Measurements from ENCODE around the gene RAB17.

The RAB17 gene

GRCh38 chr2:237577956-237578870, 12.3 kb downstream of the RAB17 start:
- no peak overlapping the region for H3K27ac ChIP-seq (ENCODE audit: low read depth, low read length, poor library complexity, severe bottlenecking)
- no peak overlapping the region for H2AFZ ChIP-seq (ENCODE audit: low read length)
- H3K27me3 ChIP-seq (ENCODE audit: insufficient read depth, low read length): peaks cover 16% of the 10 kb centered on the region
- no peak overlapping the region for H3K9ac ChIP-seq (ENCODE audit: low read length)
- no peak overlapping the region for H3K4me3 ChIP-seq (ENCODE audit: low read depth, low read length, poor library complexity, severe bottlenecking)
- H3K4me1 ChIP-seq (ENCODE audit: insufficient read depth, low read length, severe bottlenecking): peaks cover 3% of the 10 kb centered on the region
- TF ChIP-seq, protein P1, sequence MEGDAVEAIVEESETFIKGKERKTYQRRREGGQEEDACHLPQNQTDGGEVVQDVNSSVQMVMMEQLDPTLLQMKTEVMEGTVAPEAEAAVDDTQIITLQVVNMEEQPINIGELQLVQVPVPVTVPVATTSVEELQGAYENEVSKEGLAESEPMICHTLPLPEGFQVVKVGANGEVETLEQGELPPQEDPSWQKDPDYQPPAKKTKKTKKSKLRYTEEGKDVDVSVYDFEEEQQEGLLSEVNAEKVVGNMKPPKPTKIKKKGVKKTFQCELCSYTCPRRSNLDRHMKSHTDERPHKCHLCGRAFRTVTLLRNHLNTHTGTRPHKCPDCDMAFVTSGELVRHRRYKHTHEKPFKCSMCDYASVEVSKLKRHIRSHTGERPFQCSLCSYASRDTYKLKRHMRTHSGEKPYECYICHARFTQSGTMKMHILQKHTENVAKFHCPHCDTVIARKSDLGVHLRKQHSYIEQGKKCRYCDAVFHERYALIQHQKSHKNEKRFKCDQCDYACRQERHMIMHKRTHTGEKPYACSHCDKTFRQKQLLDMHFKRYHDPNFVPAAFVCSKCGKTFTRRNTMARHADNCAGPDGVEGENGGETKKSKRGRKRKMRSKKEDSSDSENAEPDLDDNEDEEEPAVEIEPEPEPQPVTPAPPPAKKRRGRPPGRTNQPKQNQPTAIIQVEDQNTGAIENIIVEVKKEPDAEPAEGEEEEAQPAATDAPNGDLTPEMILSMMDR (IDR thresholded peaks at IDR 0.05; ENCODE audit: low read length): no peak
- TF ChIP-seq EZH2 (IDR thresholded peaks at IDR 0.05; ENCODE audit: borderline replicate concordance, low read length): no peak
- H4K20me1 ChIP-seq (ENCODE audit: insufficient read depth, low read length): no peaks in the 10 kb centered on the region
- H3K4me2 ChIP-seq (ENCODE audit: low read length): no peak overlapping the region
- no peaks in the 10 kb centered on the region for H3K9me2 ChIP-seq (ENCODE audit: low read depth, low read length)
- H3K79me2 ChIP-seq (ENCODE audit: insufficient read depth, low read length): no peaks in the 10 kb centered on the region
- no peaks in the 10 kb centered on the region for H3K9me3 ChIP-seq (ENCODE audit: low read length)
- H3K36me3 ChIP-seq (ENCODE audit: insufficient read depth, low read length): no peaks in the 10 kb centered on the region
- H3F3A ChIP-seq (ENCODE audit: insufficient read depth, low read length): no peaks in the 10 kb centered on the region

DNA sequence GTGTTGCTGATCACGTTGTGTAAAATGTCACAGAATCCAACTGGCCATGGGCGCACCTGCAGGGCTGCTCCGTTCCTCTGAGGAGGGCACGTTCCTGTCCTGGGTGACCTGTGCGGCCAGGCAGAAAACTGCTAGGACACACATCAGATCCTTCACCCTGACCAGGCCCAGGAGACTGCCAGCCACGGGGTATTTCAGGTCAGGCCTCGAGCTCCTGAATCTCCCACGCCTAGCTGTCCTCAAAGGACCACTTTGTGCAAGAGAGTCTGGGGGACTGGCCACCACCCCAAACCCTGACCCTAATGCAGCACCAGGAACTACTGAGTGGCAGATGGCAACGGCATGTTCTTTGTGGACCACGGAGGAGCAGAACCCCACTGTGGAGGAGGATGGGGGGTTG, 13.1 kb downstream of the RAB17 start:
- H3K9me2 ChIP-seq (ENCODE audit: low read depth, low read length): no peaks in the 10 kb centered on the region
- H3K4me1 ChIP-seq (ENCODE audit: insufficient read depth, low read length, severe bottlenecking): peaks cover 3% of the 10 kb centered on the region
- H3K27ac ChIP-seq (ENCODE audit: low read depth, low read length, poor library complexity, severe bottlenecking): no peak overlapping the region
- H3K9me3 ChIP-seq (ENCODE audit: low read length): no peaks in the 10 kb centered on the region
- H3K79me2 ChIP-seq (ENCODE audit: insufficient read depth, low read length): no peaks in the 10 kb centered on the region
- H3F3A ChIP-seq (ENCODE audit: insufficient read depth, low read length): no peaks in the 10 kb centered on the region
- H3K4me3 ChIP-seq (ENCODE audit: low read depth, low read length, poor library complexity, severe bottlenecking): no peak overlapping the region
- no peak for TF ChIP-seq EZH2 (IDR thresholded peaks at IDR 0.05; ENCODE audit: borderline replicate concordance, low read length)
- TF ChIP-seq, protein P1 (IDR thresholded peaks at IDR 0.05; ENCODE audit: low read length): no peak
- H4K20me1 ChIP-seq (ENCODE audit: insufficient read depth, low read length): no peaks in the 10 kb centered on the region
- H2AFZ ChIP-seq (ENCODE audit: low read length): no peak overlapping the region
- no peak overlapping the region for H3K9ac ChIP-seq (ENCODE audit: low read length)
- no peaks in the 10 kb centered on the region for H3K36me3 ChIP-seq (ENCODE audit: insufficient read depth, low read length)
- H3K27me3 ChIP-seq (ENCODE audit: insufficient read depth, low read length): peaks cover 16% of the 10 kb centered on the region
- H3K4me2 ChIP-seq (ENCODE audit: low read length): no peak overlapping the region

DNA sequence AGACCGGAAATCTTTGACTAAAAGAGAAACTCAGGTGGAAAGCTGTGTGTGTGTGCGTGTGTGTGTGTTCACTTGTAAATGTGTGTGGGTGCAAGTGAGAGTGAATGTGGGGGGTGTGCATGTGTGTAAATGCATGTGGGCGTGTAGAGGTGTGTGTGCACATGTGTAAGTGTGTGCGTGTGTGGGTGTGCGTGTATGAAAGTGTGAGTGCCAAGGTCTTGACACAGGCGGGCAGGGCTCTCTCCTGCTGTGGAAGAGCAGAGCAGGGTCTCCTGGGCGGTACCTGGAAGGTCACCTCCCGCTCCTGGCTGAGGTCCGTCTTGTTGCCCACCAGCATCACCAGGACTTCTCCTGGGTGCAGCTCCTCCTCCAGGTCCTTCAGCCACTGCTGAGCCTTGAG, 13.6 kb downstream of the RAB17 start:
- H3K79me2 ChIP-seq (ENCODE audit: insufficient read depth, low read length): no peaks in the 10 kb centered on the region
- TF ChIP-seq, protein P1 (IDR thresholded peaks at IDR 0.05; ENCODE audit: low read length): no peak
- TF ChIP-seq EZH2 (IDR thresholded peaks at IDR 0.05; ENCODE audit: borderline replicate concordance, low read length): no peak
- no peaks in the 10 kb centered on the region for H3K36me3 ChIP-seq (ENCODE audit: insufficient read depth, low read length)

More for the DNA sequence above, 13.6 kb downstream of the RAB17 start:
- Histone ChIP-seq H3K27ac (ENCODE audit: low read depth, low read length, poor library complexity, severe bottlenecking) (no peak overlapping the region), H3K4me3 (ENCODE audit: low read depth, low read length, poor library complexity, severe bottlenecking) (no peak overlapping the region), H3K4me2 (ENCODE audit: low read length) (no peak overlapping the region), H4K20me1 (ENCODE audit: insufficient read depth, low read length) (no peaks in the 10 kb centered on the region), H3K9me3 (ENCODE audit: low read length) (no peaks in the 10 kb centered on the region), H3K9me2 (ENCODE audit: low read depth, low read length) (no peaks in the 10 kb centered on the region), H2AFZ (ENCODE audit: low read length) (no peak overlapping the region), H3K27me3 (ENCODE audit: insufficient read depth, low read length) (peaks cover 16% of the 10 kb centered on the region), H3K9ac (ENCODE audit: low read length) (no peak overlapping the region), H3K4me1 (ENCODE audit: insufficient read depth, low read length, severe bottlenecking) (peaks cover 3% of the 10 kb centered on the region), H3F3A (ENCODE audit: insufficient read depth, low read length) (no peaks in the 10 kb centered on the region)
